Mammary epithelial cell (primary cell): ENCODE data around the gene MAST4.

ENCODE experiments used
- EZH2 ChIP-seq: IDR thresholded peaks from 2 replicates; pipeline ENCODE4 v1.6.1; 2012; ENCODE audit warnings: low read length, inconsistent platforms, borderline replicate concordance
- TF ChIP-seq, protein P1 (sequence below), 2 donors: IDR thresholded peaks in 1 of 2; conservative IDR thresholded peaks in 1 of 2; 2 replicates each; pipeline ENCODE4 v1.5.1; 2011 to 2012; ENCODE audit warnings: inconsistent platforms in 2 of 2, low read length in 2 of 2, mild to moderate bottlenecking in 2 of 2, control low read depth in 1 of 2, low read depth in 1 of 2; ENCODE audit not compliant: insufficient read depth in 1 of 2; ENCODE audit errors: extremely low read depth in 1 of 2

DNA sequence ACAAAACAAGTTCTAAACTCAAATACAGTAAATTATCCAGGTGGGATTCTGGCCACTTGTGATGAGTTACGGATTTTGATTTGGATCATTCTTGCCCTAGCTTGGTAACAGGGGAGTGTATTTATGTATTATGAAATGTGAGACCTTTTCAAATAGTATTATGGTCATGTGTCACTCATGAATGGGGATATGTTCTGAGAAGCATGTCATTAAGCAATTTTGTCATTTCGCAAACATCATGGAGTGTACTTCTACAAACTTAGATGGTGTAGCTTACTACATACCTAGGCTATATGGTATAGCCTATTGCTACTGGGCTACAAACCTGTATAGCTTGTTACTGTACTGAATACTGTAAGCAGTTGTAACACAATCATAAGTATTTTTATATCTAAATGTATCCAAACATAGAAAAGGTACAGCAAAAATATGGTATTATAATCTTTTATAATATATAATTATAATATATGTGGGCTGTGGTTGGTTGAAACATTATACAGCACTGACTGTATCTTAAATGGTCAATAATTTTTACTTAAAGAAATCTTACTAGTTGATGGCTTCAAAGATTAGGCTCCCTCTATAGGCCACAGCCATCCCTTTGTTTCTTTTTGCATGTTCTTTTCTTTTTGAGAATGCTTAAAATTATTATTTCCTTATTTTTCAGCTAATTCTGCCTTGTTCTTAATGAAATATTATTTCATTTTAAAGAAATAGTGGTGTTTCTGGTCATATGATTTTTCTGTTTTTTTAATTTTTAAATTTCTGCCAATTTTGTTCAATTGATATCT lies 128.4 kb downstream of the MAST4 start:
- TF ChIP-seq, protein P1, sequence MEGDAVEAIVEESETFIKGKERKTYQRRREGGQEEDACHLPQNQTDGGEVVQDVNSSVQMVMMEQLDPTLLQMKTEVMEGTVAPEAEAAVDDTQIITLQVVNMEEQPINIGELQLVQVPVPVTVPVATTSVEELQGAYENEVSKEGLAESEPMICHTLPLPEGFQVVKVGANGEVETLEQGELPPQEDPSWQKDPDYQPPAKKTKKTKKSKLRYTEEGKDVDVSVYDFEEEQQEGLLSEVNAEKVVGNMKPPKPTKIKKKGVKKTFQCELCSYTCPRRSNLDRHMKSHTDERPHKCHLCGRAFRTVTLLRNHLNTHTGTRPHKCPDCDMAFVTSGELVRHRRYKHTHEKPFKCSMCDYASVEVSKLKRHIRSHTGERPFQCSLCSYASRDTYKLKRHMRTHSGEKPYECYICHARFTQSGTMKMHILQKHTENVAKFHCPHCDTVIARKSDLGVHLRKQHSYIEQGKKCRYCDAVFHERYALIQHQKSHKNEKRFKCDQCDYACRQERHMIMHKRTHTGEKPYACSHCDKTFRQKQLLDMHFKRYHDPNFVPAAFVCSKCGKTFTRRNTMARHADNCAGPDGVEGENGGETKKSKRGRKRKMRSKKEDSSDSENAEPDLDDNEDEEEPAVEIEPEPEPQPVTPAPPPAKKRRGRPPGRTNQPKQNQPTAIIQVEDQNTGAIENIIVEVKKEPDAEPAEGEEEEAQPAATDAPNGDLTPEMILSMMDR (conservative IDR thresholded peaks at IDR 0.05 in 1 of 2, IDR thresholded peaks at IDR 0.05 in 1 of 2; ENCODE audit: extremely low read depth in 1 of 2, insufficient read depth in 1 of 2, low read depth in 1 of 2, low read length in 2 of 2), result peak; percentile 20 to 34
- TF ChIP-seq EZH2, result no peak
